Kidney tubule cell (primary cell): ENCODE data around the gene KIAA1671.
"Not testable (repeated sequence)": the region's sequence is repeated elsewhere in the genome, so short reads cannot be mapped to it uniquely, and the experiment has no call there.

Experiments
- DNase-seq: peaks from one replicate; pipeline ENCODE4 v3.0.0-alpha.2; 2018; ENCODE audit warnings: low spot score

The KIAA1671 gene

DNA sequence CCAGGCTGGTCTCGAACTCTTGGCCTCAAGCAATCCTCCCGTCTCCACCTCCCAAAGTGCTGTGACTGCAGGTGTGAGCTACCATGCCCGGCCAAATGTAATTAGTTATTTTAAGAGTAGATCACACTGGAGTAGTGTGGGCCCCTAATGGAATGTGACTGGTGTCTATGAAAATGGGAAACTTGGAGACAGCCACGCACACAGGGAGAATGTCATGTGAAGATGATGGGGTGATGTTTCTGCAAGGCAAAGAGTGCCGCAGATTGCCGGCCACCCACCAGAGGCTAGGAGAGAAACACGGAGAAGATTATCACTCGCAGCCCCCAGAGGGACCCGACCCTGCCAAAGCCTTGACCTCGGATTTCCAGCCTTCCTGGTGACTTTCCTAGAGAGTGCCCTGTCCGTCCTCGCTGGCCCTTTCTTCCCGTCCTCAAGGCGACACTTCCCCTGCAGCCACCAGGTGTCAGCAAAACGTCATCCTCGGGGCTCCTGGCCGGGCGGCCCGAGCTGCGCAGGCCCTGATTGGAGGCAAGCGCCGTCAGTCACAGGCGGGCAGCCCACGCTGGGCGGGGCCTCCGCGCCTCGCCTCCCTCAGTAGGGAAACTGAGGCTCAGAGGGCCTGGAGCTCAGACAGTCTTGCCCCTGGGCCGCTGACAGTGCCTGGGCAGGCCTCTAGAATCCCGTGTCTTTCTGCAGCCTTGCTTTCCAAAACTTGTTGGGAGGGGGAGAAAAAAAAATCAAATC lies 283.2 kb downstream of the KIAA1671 start:
- DNase-seq: peak; percentile 83

GRCh38 chr22:25236417-25236816 lies 283.9 kb downstream of the KIAA1671 start:
- DNase-seq: no peak

DNA sequence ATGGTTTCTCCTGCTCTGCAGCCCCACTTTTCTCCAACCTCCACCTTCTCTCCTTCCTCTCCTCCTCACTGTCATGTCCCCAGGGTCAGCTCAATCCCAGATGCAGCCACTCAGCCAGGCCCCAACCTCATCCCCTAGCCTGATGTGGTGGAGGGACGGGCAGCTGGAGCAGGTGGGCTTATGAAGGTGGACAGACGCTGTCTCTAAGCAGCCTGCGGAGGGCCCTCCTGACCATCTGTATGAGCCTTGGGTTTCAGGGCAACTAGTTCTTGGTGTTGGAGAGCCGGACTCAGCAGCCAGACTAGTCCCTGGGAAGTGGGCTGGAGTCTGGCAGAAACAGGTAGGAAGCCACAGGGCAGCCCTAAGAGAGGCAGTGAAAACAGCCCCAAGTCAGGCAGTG lies 285.0 kb downstream of the KIAA1671 start:
- DNase-seq: no peak

DNA sequence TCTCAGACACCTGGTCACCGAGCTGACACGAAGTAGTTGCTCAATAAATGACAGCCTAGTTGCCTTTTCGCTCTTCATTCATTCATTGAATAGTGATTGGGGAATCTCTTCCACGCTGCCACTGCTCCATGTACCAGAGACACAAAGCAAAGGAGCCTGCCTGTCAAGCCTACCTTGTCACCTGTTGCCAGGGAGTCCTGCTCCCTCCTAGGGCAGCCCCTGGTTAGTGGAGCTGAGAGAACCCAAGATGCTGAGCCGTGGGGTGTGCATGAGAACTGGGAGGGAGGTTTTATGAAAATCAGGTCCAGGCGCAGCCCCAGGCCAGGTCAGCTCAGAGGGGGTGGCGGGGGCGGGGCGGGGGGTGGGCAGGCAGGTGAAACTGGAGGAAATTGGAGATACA lies 285.5 kb downstream of the KIAA1671 start:
- not testable (repeated sequence) for DNase-seq
